Breast epithelium (tissue), 4 donors: ENCODE measurements around the gene CABLES1. TPM values are rescaled to one million over a fixed set of nuclear protein-coding genes. Genes with fewer than 3 reads are reported as not detected.
"Not testable (repeated sequence)": the region's sequence is repeated elsewhere in the genome, so short reads cannot be mapped to it uniquely, and the experiment has no call there.

ENCODE experiments used
- DNase-seq, 2 donors: peaks; one replicate each; pipeline ENCODE4 v3.0.0-alpha.2; 2019; ENCODE audit warnings: low spot score in 2 of 2
- H3K27ac ChIP-seq, 2 donors: fragments of 200-600 bp; sonication (generic) in 1 of 2; one replicate each; pipeline ENCODE4 v1.5.1; 2016 to 2019; ENCODE audit warnings: mild to moderate bottlenecking in 1 of 2
- H3K27me3 ChIP-seq, 2 donors: fragments of 200-600 bp; sonication (generic) in 1 of 2; one replicate each; pipeline versions ENCODE4 v1.5.1 to v1.6.0; 2017 to 2019; ENCODE audit warnings: control low read depth in 1 of 2, mild to moderate bottlenecking in 1 of 2
- H3K36me3 ChIP-seq: fragments of 200-600 bp; one replicate; pipeline ENCODE4 v1.5.1; 2019
- H3K4me1 ChIP-seq, 2 donors: fragments of 200-600 bp; sonication (generic); one replicate each; pipeline ENCODE4 v1.5.1; 2016 to 2019; ENCODE audit warnings: control low read depth in 1 of 2
- H3K4me3 ChIP-seq, 3 donors: fragments of 200-600 bp; sonication (generic); 1 replicate in 2 of 3; 2 replicates in 1 of 3; pipeline ENCODE4 v1.5.1; 2016 to 2019; ENCODE audit warnings: mild to moderate bottlenecking in 3 of 3, moderate library complexity in 2 of 3
- H3K9me3 ChIP-seq, 2 donors: fragments of 200-600 bp; sonication (generic) in 1 of 2; one replicate each; pipeline ENCODE4 v1.5.1; 2016 to 2019; ENCODE audit warnings: control low read depth in 1 of 2
- POLR2A ChIP-seq: fragments of 450-650 bp; IDR thresholded peaks from one replicate; pipeline ENCODE4 v1.6.1; 2016; ENCODE audit warnings: antibody characterized with exemption, mild to moderate bottlenecking, moderate library complexity
- POLR2AphosphoS5 ChIP-seq, 3 donors: sonication (generic); formaldehyde crosslinking; IDR thresholded peaks; one replicate each; pipeline ENCODE4 v1.6.1; 2017; ENCODE audit warnings: antibody characterized with exemption in 3 of 3
- intact Hi-C: fragments of 100-400 bp; cut with DNase I; formaldehyde crosslinking; loops from one replicate; pipeline ENCODE4 v1.15.1; 2023; ENCODE audit warnings: low total_unique reads
- total RNA-seq, 3 donors: library from RNA; depleted of rRNA; stranded (reverse); fragments of >200 nt; gene quantifications; one replicate each; pipeline ENCODE4 v1.1.0, GENCODE V29; 2016
- TF ChIP-seq, protein P1 (sequence below), 3 donors: fragments of 450-650 bp; IDR thresholded peaks; one replicate each; pipeline ENCODE4 v1.5.1; 2016 to 2017; ENCODE audit warnings: antibody characterized with exemption in 3 of 3, mild to moderate bottlenecking in 3 of 3, moderate library complexity in 3 of 3

CABLES1 gene
- total RNA-seq, 3 donors from 2014 or later: 18.1 to 28.7 (median 22.3) TPM

DNA sequence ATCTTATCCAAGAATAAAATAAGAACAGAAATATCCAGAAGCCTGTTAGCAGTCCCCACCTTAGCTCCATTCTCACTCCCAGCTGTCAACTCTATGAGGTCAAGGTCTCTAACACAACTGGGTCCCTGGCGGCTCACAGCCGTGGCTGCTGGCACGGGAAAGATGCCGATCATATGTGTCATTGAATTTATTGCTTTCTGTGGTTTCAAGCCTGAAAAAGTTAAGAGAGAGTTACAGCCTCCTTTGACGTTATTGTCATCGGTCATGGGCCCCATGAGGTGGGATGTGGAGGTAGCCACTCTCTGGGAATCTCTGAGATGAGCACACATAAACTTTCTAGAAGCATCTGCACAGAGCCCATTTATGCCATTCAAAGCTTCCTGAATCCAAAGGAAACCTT lies 28.7 kb upstream of the CABLES1 start:
- H3K27me3 ChIP-seq: no peaks in the 10 kb centered on the region
- no peak overlapping the region for H3K4me3 ChIP-seq
- H3K27ac ChIP-seq: peak overlapping the region; percentile 38 to 72
- no peaks in the 10 kb centered on the region for H3K9me3 ChIP-seq
- TF ChIP-seq, protein P1, sequence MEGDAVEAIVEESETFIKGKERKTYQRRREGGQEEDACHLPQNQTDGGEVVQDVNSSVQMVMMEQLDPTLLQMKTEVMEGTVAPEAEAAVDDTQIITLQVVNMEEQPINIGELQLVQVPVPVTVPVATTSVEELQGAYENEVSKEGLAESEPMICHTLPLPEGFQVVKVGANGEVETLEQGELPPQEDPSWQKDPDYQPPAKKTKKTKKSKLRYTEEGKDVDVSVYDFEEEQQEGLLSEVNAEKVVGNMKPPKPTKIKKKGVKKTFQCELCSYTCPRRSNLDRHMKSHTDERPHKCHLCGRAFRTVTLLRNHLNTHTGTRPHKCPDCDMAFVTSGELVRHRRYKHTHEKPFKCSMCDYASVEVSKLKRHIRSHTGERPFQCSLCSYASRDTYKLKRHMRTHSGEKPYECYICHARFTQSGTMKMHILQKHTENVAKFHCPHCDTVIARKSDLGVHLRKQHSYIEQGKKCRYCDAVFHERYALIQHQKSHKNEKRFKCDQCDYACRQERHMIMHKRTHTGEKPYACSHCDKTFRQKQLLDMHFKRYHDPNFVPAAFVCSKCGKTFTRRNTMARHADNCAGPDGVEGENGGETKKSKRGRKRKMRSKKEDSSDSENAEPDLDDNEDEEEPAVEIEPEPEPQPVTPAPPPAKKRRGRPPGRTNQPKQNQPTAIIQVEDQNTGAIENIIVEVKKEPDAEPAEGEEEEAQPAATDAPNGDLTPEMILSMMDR (IDR thresholded peaks at IDR 0.05): peak in 1 of 3 donors; percentile 12
- TF ChIP-seq POLR2A: no peak
- TF ChIP-seq POLR2AphosphoS5 (IDR thresholded peaks at IDR 0.05): no peak
- intact Hi-C loops: no loop called here
- DNase-seq: peak in 1 of 2 donors; percentile 48
- no peaks in the 10 kb centered on the region for H3K36me3 ChIP-seq
- H3K4me1 ChIP-seq: peaks cover 0 to 8% of the 10 kb centered on the region in 2 donors

DNA sequence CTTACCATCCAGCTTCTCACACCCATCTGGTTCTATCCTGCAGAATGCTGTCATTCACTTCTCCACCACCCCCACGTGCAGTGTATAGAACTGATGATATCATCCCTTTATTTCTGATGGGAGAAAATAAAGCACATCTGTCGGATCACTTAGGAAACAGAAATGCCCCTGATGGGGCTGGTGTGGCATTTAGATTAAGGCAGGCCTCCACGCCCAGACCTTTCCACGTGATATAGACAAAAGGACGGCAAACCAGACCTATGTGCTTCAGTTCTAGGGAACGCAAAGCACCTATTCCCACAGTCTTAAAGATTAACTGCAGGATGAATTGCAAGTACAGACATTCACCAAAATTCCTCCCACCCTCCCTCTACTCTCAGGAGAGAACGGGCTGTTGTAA lies 27.6 kb upstream of the CABLES1 start:
- Histone ChIP-seq H3K9me3 (peaks cover 0 to 4% of the 10 kb centered on the region in 2 donors), H3K36me3 (no peaks in the 10 kb centered on the region), H3K4me1 (peaks cover 0 to 8% of the 10 kb centered on the region in 2 donors), H3K4me3 (no peak overlapping the region), H3K27ac (peak overlapping the region; percentile 38 to 72), H3K27me3 (no peaks in the 10 kb centered on the region)
- DNase-seq: no peak
- TF ChIP-seq POLR2AphosphoS5 (IDR thresholded peaks at IDR 0.05) (no peak), POLR2A (no peak)
- TF ChIP-seq, protein P1 (IDR thresholded peaks at IDR 0.05): no peak
- intact Hi-C loops: no loop called here

DNA sequence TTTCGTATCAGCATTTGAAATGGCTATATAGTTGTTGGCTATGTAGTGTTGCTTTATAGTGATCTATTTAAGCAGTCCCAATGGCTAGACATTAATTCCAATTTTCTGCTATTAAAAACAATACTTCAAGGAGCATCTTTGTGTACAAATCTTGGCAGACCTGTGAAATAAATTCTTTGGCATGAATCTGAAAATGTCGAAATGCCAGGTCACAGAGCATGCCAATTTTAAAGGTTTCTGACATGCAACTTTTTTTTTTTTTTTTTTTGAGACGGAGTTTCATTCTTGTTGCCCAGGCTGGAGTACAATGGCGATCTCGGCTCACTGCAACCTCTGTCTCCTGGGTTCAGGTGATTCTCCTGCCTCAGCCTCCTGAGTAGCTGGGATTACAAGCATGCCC lies 26.8 kb upstream of the CABLES1 start:
- Histone ChIP-seq H3K4me1 (peaks cover 0 to 8% of the 10 kb centered on the region in 2 donors), H3K4me3 (no peak overlapping the region), H3K36me3 (no peaks in the 10 kb centered on the region), H3K27ac (peak overlapping the region in 1 of 2 donors; percentile 38), H3K9me3 (peaks cover 0 to 4% of the 10 kb centered on the region in 2 donors), H3K27me3 (no peaks in the 10 kb centered on the region)
- peak in 1 of 2 donors; percentile 68 for DNase-seq
- intact Hi-C loops: no loop called here
- TF ChIP-seq POLR2A: no peak
- TF ChIP-seq, protein P1 (IDR thresholded peaks at IDR 0.05): no peak
- TF ChIP-seq POLR2AphosphoS5 (IDR thresholded peaks at IDR 0.05): no peak

DNA sequence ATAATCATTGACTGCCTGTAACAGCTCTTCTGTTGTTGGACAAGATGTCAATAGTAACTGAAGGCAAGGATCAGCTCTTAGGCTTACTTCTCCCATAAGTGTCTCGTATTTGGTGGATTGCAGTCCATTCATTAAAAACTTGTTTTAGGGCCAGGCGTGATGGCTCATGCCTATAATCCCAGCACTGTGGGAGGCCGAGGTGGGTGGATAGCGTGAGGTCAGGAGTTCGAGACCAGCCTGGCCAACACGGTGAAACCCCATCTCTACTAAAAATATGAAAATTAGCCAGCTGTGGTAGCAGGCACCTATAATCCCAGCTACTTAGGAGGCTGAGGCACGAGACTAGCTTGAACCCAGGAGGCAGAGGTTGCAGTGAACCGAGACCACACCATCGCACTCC lies 26.1 kb upstream of the CABLES1 start:
- H3K9me3 ChIP-seq, H3K27me3 ChIP-seq, intact Hi-C loops, H3K36me3 ChIP-seq, H3K4me3 ChIP-seq, DNase-seq: not testable (repeated sequence)
- H3K27ac ChIP-seq: peak overlapping the region; percentile 19 to 38
- H3K4me1 ChIP-seq: peaks cover 0 to 11% of the 10 kb centered on the region in 2 donors

DNA sequence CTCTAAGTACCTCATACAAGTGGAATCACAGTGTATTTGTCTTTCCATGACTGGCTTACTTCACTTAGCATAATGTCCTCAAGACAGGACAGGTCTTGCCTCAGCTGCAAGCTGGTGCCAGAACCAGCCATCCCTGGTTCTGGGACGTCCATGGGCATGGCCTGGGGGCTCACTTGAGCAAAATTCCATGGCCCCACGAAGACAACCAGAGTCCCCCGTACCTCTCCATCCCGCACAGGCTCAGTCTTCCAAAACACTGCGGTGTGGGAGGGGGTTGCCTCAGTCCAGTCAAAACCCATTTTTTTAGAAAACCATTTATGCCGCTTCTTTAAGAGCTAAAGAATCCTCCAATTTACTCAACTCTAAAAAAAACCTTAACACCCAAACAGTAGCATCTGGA lies 21.7 kb upstream of the CABLES1 start:
- Histone ChIP-seq H3K27ac (peak overlapping the region; percentile 77 to 87), H3K4me3 (no peak overlapping the region), H3K27me3 (no peaks in the 10 kb centered on the region), H3K4me1 (peaks cover 6 to 9% of the 10 kb centered on the region in 2 donors), H3K36me3 (no peaks in the 10 kb centered on the region), H3K9me3 (peaks cover 0 to 4% of the 10 kb centered on the region in 2 donors)
- TF ChIP-seq POLR2A (no peak), POLR2AphosphoS5 (IDR thresholded peaks at IDR 0.05) (no peak)
- TF ChIP-seq, protein P1 (IDR thresholded peaks at IDR 0.05): no peak
- no peak for DNase-seq
- intact Hi-C loops: no loop called here
